ENCODE data around the gene KCNMB4.

DNA sequence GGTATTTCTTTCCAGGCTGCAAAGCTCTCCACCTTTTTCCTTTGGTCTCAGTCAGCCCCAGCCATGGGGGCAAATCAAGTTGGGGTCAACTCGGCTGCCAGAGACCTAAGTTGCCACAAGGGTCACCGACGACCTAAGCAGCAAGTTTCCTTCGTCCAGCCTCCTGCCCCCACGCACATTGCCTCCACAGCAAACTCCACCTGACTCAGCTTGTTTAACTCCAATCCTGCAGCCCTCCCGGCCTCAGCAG lies 767 bp upstream of the KCNMB4 start:
- TF ChIP-seq EZH2 (IDR thresholded peaks at IDR 0.05; ENCODE audit: low read length, unreplicated experiment) (no peak), EZH2phosphoT487 (IDR thresholded peaks at IDR 0.05; ENCODE audit: borderline replicate concordance, low read length) (no peak)
- TF ChIP-seq, protein P1, sequence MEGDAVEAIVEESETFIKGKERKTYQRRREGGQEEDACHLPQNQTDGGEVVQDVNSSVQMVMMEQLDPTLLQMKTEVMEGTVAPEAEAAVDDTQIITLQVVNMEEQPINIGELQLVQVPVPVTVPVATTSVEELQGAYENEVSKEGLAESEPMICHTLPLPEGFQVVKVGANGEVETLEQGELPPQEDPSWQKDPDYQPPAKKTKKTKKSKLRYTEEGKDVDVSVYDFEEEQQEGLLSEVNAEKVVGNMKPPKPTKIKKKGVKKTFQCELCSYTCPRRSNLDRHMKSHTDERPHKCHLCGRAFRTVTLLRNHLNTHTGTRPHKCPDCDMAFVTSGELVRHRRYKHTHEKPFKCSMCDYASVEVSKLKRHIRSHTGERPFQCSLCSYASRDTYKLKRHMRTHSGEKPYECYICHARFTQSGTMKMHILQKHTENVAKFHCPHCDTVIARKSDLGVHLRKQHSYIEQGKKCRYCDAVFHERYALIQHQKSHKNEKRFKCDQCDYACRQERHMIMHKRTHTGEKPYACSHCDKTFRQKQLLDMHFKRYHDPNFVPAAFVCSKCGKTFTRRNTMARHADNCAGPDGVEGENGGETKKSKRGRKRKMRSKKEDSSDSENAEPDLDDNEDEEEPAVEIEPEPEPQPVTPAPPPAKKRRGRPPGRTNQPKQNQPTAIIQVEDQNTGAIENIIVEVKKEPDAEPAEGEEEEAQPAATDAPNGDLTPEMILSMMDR (conservative IDR thresholded peaks at IDR 0.05; ENCODE audit: low read depth, low read length): no peak

Data from PC-3 (cell line).